Endothelial cell of umbilical vein (primary cell): ENCODE results near the gene CASKIN2.

ENCODE experiments used
- CTCF ChIP-seq, 2 donors: IDR thresholded peaks; 1 replicate in 1 of 2; 2 replicates in 1 of 2; pipeline ENCODE4 v1.5.1; 2011; ENCODE audit warnings: low read length in 2 of 2, mild to moderate bottlenecking in 2 of 2, moderate library complexity in 2 of 2, control low read depth in 1 of 2, inconsistent platforms in 1 of 2, low read depth in 1 of 2; ENCODE audit not compliant: insufficient read depth in 1 of 2; ENCODE audit errors: extremely low read depth in 1 of 2
- EZH2 ChIP-seq: IDR thresholded peaks from 2 replicates; pipeline ENCODE4 v1.6.1; 2012; ENCODE audit warnings: borderline replicate concordance, low read depth, mild to moderate bottlenecking, moderate library complexity, low read length, inconsistent platforms; ENCODE audit not compliant: severe bottlenecking
- JUN ChIP-seq: IDR thresholded peaks from 2 replicates; pipeline ENCODE4 v1.6.1; 2011; ENCODE audit warnings: borderline replicate concordance, low read depth; ENCODE audit not compliant: insufficient read length, insufficient read depth
- MAX ChIP-seq: IDR thresholded peaks from 2 replicates; pipeline ENCODE4 v1.6.1; 2011; ENCODE audit not compliant: insufficient read depth, insufficient read length
- POLR2A ChIP-seq: IDR thresholded peaks from 2 replicates; pipeline ENCODE4 v1.6.1; 2012; ENCODE audit warnings: low read depth, mild to moderate bottlenecking, control low read depth, low read length
- POLR2AphosphoS5 ChIP-seq: IDR thresholded peaks from 2 replicates; pipeline ENCODE4 v1.6.1; 2012; ENCODE audit warnings: low read depth, mild to moderate bottlenecking, control low read depth, low read length, moderate library complexity; ENCODE audit not compliant: insufficient read depth

GRCh38 chr17:75535871-75536270 is 20.5 kb upstream of the CASKIN2 start:
- TF ChIP-seq POLR2A (no peak), CTCF (IDR thresholded peaks at IDR 0.05; ENCODE audit: extremely low read depth in 1 of 2, insufficient read depth in 1 of 2, low read depth in 1 of 2, low read length in 2 of 2) (no peak), POLR2AphosphoS5 (no peak), EZH2 (no peak), MAX (no peak), JUN (no peak)
